Ascending aorta (tissue), 2 donors: ENCODE data around the gene ATP13A5. TPM values are rescaled to one million over a fixed set of nuclear protein-coding genes. Genes with fewer than 3 reads are reported as not detected.

Experiments
- DNase-seq, 2 donors: peaks; one replicate each; pipeline ENCODE4 v3.0.0-alpha.2; 2019; ENCODE audit warnings: low spot score in 2 of 2
- H3K27ac ChIP-seq, 2 donors: fragments of 200-600 bp; sonication (generic); one replicate each; pipeline ENCODE4 v1.5.1; 2016 to 2017; ENCODE audit warnings: mild to moderate bottlenecking in 1 of 2
- H3K27me3 ChIP-seq: fragments of 200-600 bp; sonication (generic); one replicate; pipeline ENCODE4 v1.5.1; 2017
- H3K36me3 ChIP-seq, 2 donors: fragments of 200-600 bp; sonication (generic); one replicate each; pipeline ENCODE4 v1.5.1; 2016
- H3K4me1 ChIP-seq, 2 donors: fragments of 200-600 bp; sonication (generic); one replicate each; pipeline ENCODE4 v1.5.1; 2016 to 2017; ENCODE audit warnings: mild to moderate bottlenecking in 1 of 2
- H3K4me3 ChIP-seq, 2 donors: fragments of 200-600 bp; sonication (generic); one replicate each; pipeline ENCODE4 v1.5.1; 2016 to 2017; ENCODE audit warnings: mild to moderate bottlenecking in 1 of 2
- H3K9me3 ChIP-seq, 2 donors: fragments of 200-600 bp; sonication (generic); one replicate each; pipeline ENCODE4 v1.5.1; 2016
- CTCF ChIP-seq, 3 experiments: fragments of 200-600 bp in 2 of 3; fragments of 450-650 bp in 1 of 3; sonication (generic) in 2 of 3; IDR thresholded peaks; one replicate each; pipeline ENCODE4 v1.5.1; 2016 to 2019; ENCODE audit warnings: antibody characterized with exemption in 3 of 3, mild to moderate bottlenecking in 1 of 3, moderate library complexity in 1 of 3
- intact Hi-C: fragments of 100-400 bp; cut with DNase I; formaldehyde crosslinking; loops from one replicate; pipeline ENCODE4 v1.15.1; 2023
- total RNA-seq: library from RNA; depleted of rRNA; stranded (reverse); fragments of >200 nt; gene quantifications from one replicate; pipeline ENCODE4 v1.1.0, GENCODE V29; 2016

Gene ATP13A5
- total RNA-seq, 1 donor from 2014 or later = not detected

- H3K4me3 ChIP-seq = no peak overlapping the region
- TF ChIP-seq CTCF (IDR thresholded peaks at IDR 0.05) = no peak
- no peaks in the 10 kb centered on the region for H3K9me3 ChIP-seq
- H3K27me3 ChIP-seq = no peaks in the 10 kb centered on the region
- H3K36me3 ChIP-seq = no peaks in the 10 kb centered on the region
- intact Hi-C loops = no loop called here
- no peak for DNase-seq
- H3K4me1 ChIP-seq = no peaks in the 10 kb centered on the region
- no peak overlapping the region for H3K27ac ChIP-seq
Observed at GRCh38 chr3:193292386-193292785, 86.2 kb downstream of the ATP13A5 start.

- intact Hi-C loops = no loop called here
- Histone ChIP-seq H3K36me3 (no peaks in the 10 kb centered on the region), H3K27ac (no peak overlapping the region), H3K9me3 (no peaks in the 10 kb centered on the region), H3K4me3 (no peak overlapping the region), H3K4me1 (no peaks in the 10 kb centered on the region), H3K27me3 (no peaks in the 10 kb centered on the region)
- DNase-seq = no peak
- TF ChIP-seq CTCF (IDR thresholded peaks at IDR 0.05) = no peak
Observed at GRCh38 chr3:193271101-193271840, 107.3 kb downstream of the ATP13A5 start.

- Histone ChIP-seq H3K9me3 (no peaks in the 10 kb centered on the region), H3K4me3 (no peak overlapping the region), H3K27me3 (no peaks in the 10 kb centered on the region), H3K4me1 (no peaks in the 10 kb centered on the region), H3K36me3 (no peaks in the 10 kb centered on the region), H3K27ac (no peak overlapping the region)
- intact Hi-C loops = no loop called here
- DNase-seq = no peak
- no peak for TF ChIP-seq CTCF (IDR thresholded peaks at IDR 0.05)
Observed at GRCh38 chr3:193270451-193270850, 108.1 kb downstream of the ATP13A5 start.

GRCh38 chr3:193269343-193270028 lies 109.1 kb downstream of the ATP13A5 start:
- H3K9me3 ChIP-seq = no peaks in the 10 kb centered on the region
- no peak for DNase-seq
- no peaks in the 10 kb centered on the region for H3K36me3 ChIP-seq
- H3K27ac ChIP-seq = no peak overlapping the region
- H3K4me1 ChIP-seq = no peaks in the 10 kb centered on the region
- H3K4me3 ChIP-seq = no peak overlapping the region
- intact Hi-C loops = no loop called here
- H3K27me3 ChIP-seq = no peaks in the 10 kb centered on the region
- TF ChIP-seq CTCF (IDR thresholded peaks at IDR 0.05) = no peak

GRCh38 chr3:193262707-193263106 lies 115.8 kb downstream of the ATP13A5 start:
- intact Hi-C loops = no loop called here
- no peaks in the 10 kb centered on the region for H3K4me1 ChIP-seq
- H3K27me3 ChIP-seq = no peaks in the 10 kb centered on the region
- TF ChIP-seq CTCF (IDR thresholded peaks at IDR 0.05) = no peak
- H3K27ac ChIP-seq = no peak overlapping the region
- H3K36me3 ChIP-seq = no peaks in the 10 kb centered on the region
- no peaks in the 10 kb centered on the region for H3K9me3 ChIP-seq
- H3K4me3 ChIP-seq = no peak overlapping the region
- DNase-seq = no peak
